HCT116 (cell line): ENCODE measurements around the gene PDILT. TPM values are rescaled to one million over a fixed set of nuclear protein-coding genes. Genes with fewer than 3 reads are reported as not detected.

ENCODE experiments used
- ATAC-seq: fragments of 200-7000 bp; cut with Tn5 transposase; 2 replicates; pipeline ENCODE4 v1.9.1; 2020; ENCODE audit warnings: mild to moderate bottlenecking, moderate library complexity
- BruUV-seq: library from RNA; stranded (reverse); fragments of 400-500 nt; replicated peaks from 2 replicates; lab custom pipeline; 2021; lab: Mats Ljungman, UMichigan
- CTCF ChIA-PET: fragments of 300-600 bp; sonication (Branson Sonifier 250); formaldehyde crosslinking; loops from one replicate; lab custom pipeline; 2021; ENCODE audit warnings: antibody characterized with exemption; lab: Charles Lee
- POLR2A ChIA-PET: fragments of 300-600, 350-600 bp; sonication (Branson Sonifier 250); formaldehyde crosslinking; loops from one replicate; lab custom pipeline; 2021; ENCODE audit warnings: antibody characterized with exemption; lab: Charles Lee
- RAD21 ChIA-PET, 2 experiments: fragments of 300-600 bp; sonication (Branson Sonifier 250); formaldehyde crosslinking; loops; one replicate each; lab custom pipeline; 2023; ENCODE audit warnings: low total read pairs in 2 of 2; ENCODE audit not compliant: uncharacterized antibody in 2 of 2, unreplicated experiment in 2 of 2, low non-redundant PET in 1 of 2; lab: Charles Lee
- DNase-seq: peaks from one replicate; pipeline ENCODE4 v3.0.0-alpha.2; 2010; ENCODE audit warnings: low read depth, low spot score
- H2AFZ ChIP-seq: fragments of 200-600 bp; shearing (Covaris generic), sonication (generic); 2 replicates; pipeline ENCODE4 v1.6.1; 2017; ENCODE audit warnings: low read depth, mixed run types, mixed read lengths, antibody characterized with exemption, low read length; ENCODE audit not compliant: poor library complexity, severe bottlenecking
- H3K27ac ChIP-seq: 2 replicates; pipeline ENCODE4 v1.5.1; 2012; ENCODE audit warnings: low read depth, low read length
- H3K27me3 ChIP-seq: fragments of 200-600 bp; sonication (generic); 2 replicates; pipeline ENCODE4 v1.6.1; 2016; ENCODE audit warnings: mixed run types, low read length, mixed read lengths; ENCODE audit not compliant: insufficient read depth
- H3K36me3 ChIP-seq, 2 experiments: fragments of 200-500 bp in 1 of 2; fragments of 200-600 bp in 1 of 2; sonication (Bioruptor generic) in 1 of 2; sonication (generic) in 1 of 2; 2 replicates each; pipeline versions ENCODE4 v1.5.1 to v1.6.1; 2014 to 2016; ENCODE audit warnings: low read length in 2 of 2, inconsistent platforms in 1 of 2, mixed read lengths in 1 of 2, mixed run types in 1 of 2; ENCODE audit not compliant: insufficient read depth in 2 of 2, control insufficient read depth in 1 of 2
- H3K4me1 ChIP-seq, 2 experiments: fragments of 200-600 bp in 1 of 2; sonication (generic) in 1 of 2; 2 replicates each; pipeline versions ENCODE4 v1.5.1 to v1.6.1; 2012 to 2017; ENCODE audit warnings: low read length in 2 of 2, inconsistent platforms in 1 of 2, mild to moderate bottlenecking in 1 of 2, mixed read lengths in 1 of 2, mixed run types in 1 of 2, moderate library complexity in 1 of 2; ENCODE audit not compliant: insufficient read depth in 2 of 2, control insufficient read depth in 1 of 2
- H3K4me2 ChIP-seq: fragments of 200-600 bp; sonication (generic); 2 replicates; pipeline ENCODE4 v1.6.1; 2017; ENCODE audit warnings: mixed run types, low read length, mixed read lengths
- H3K4me3 ChIP-seq, 2 experiments: fragments of 200-600 bp in 1 of 2; sonication (generic) in 1 of 2; replicated peaks in 1 of 2; 2 replicates each; pipeline ENCODE4 v1.5.1; 2011 to 2016; ENCODE audit warnings: low read length in 2 of 2, control low read depth in 1 of 2, low read depth in 1 of 2, mild to moderate bottlenecking in 1 of 2, mixed read lengths in 1 of 2, mixed run types in 1 of 2
- H3K79me2 ChIP-seq: fragments of 200-600 bp; sonication (generic); 2 replicates; pipeline ENCODE4 v1.6.1; 2017; ENCODE audit warnings: mild to moderate bottlenecking, mixed run types, low read length, moderate library complexity, mixed read lengths; ENCODE audit not compliant: insufficient read depth
- H3K9ac ChIP-seq: fragments of 200-600 bp; sonication (generic); 2 replicates; pipeline ENCODE4 v1.6.1; 2016; ENCODE audit warnings: low read length, mixed read lengths
- H3K9me2 ChIP-seq: fragments of 200-600 bp; sonication (generic), shearing (Covaris generic); 2 replicates; pipeline ENCODE4 v1.6.1; 2017; ENCODE audit warnings: mixed run types, mild to moderate bottlenecking, moderate library complexity; ENCODE audit not compliant: insufficient read depth
- H3K9me3 ChIP-seq, 2 experiments: fragments of 200-500 bp in 1 of 2; fragments of 200-600 bp in 1 of 2; sonication (Bioruptor generic) in 1 of 2; sonication (generic) in 1 of 2; 2 replicates each; pipeline ENCODE4 v1.6.1; 2014 to 2017; ENCODE audit warnings: low read length in 2 of 2, mixed read lengths in 2 of 2, inconsistent platforms in 1 of 2, low read depth in 1 of 2, mild to moderate bottlenecking in 1 of 2, mixed run types in 1 of 2, moderate library complexity in 1 of 2; ENCODE audit not compliant: control insufficient read depth in 1 of 2, insufficient read depth in 1 of 2
- H4K20me1 ChIP-seq: fragments of 200-600 bp; sonication (generic), shearing (Covaris generic); 2 replicates; pipeline ENCODE4 v1.6.1; 2017; ENCODE audit warnings: mixed run types, mild to moderate bottlenecking, moderate library complexity; ENCODE audit not compliant: insufficient read depth
- CBX3 ChIP-seq: IDR thresholded peaks from 2 replicates; pipeline ENCODE4 v1.6.1; 2012; ENCODE audit warnings: low read depth
- CEBPB ChIP-seq: IDR thresholded peaks from 2 replicates; pipeline ENCODE4 v1.6.1; 2012; ENCODE audit warnings: low read depth
- EGR1 ChIP-seq: IDR thresholded peaks from 2 replicates; pipeline ENCODE4 v1.6.1; 2012; ENCODE audit warnings: low read depth
- EZH2 ChIP-seq: fragments of 200-600 bp; sonication (generic); IDR thresholded peaks from 2 replicates; pipeline ENCODE4 v1.6.1; 2017; ENCODE audit warnings: antibody characterized with exemption, mixed run types
- EZH2phosphoT487 ChIP-seq: fragments of 200-600 bp; IDR thresholded peaks from 2 replicates; pipeline ENCODE4 v1.6.1; 2018; ENCODE audit warnings: antibody characterized with exemption, borderline replicate concordance
- FOSL1 ChIP-seq: IDR thresholded peaks from 2 replicates; pipeline ENCODE4 v1.6.1; 2012; ENCODE audit warnings: low read depth
- JUND ChIP-seq: IDR thresholded peaks from 2 replicates; pipeline ENCODE4 v1.6.1; 2012
- POLR2A ChIP-seq: IDR thresholded peaks from 2 replicates; pipeline ENCODE4 v1.7.0; 2011; ENCODE audit warnings: borderline replicate concordance; ENCODE audit not compliant: insufficient read depth, insufficient read length; ENCODE audit errors: extremely low read depth
- RAD21 ChIP-seq: IDR thresholded peaks from 2 replicates; pipeline ENCODE4 v1.6.1; 2012; ENCODE audit warnings: low read depth, mild to moderate bottlenecking
- SIN3A ChIP-seq: IDR thresholded peaks from 2 replicates; pipeline ENCODE4 v1.6.1; 2012; ENCODE audit warnings: low read depth
- SP1 ChIP-seq: IDR thresholded peaks from 2 replicates; pipeline ENCODE4 v1.6.1; 2012; ENCODE audit warnings: low read depth
- SRF ChIP-seq: IDR thresholded peaks from 2 replicates; pipeline ENCODE4 v1.6.1; 2012; ENCODE audit warnings: low read depth
- TCF7L2 ChIP-seq: IDR thresholded peaks from 2 replicates; pipeline ENCODE4 v1.7.0; 2011; ENCODE audit warnings: borderline replicate concordance, inconsistent platforms; ENCODE audit not compliant: insufficient read depth, insufficient read length; ENCODE audit errors: extremely low read depth
- ZFX ChIP-seq: fragments of 450-650 bp; IDR thresholded peaks from 2 replicates; pipeline ENCODE4 v1.6.1; 2017
- ZNF274 ChIP-seq: fragments of 200-500 bp; sonication (Bioruptor generic); IDR thresholded peaks from 2 replicates; pipeline ENCODE4 v1.6.1; 2014; ENCODE audit warnings: mild to moderate bottlenecking, low read depth, low read length, inconsistent platforms
- intact Hi-C: fragments of 100-400 bp; cut with micrococcal nuclease; formaldehyde crosslinking; loops from 2 replicates; pipeline ENCODE4 v1.10.0; 2022
- total RNA-seq: library from RNA; stranded (reverse); gene quantifications from one replicate; pipeline ENCODE4 v1.2.1, GENCODE V29; 2021; ENCODE audit not compliant: unreplicated experiment
- TF ChIP-seq, protein P1 (sequence below): IDR thresholded peaks from 2 replicates; pipeline ENCODE4 v1.6.1; 2011; ENCODE audit warnings: mild to moderate bottlenecking, low read length, moderate library complexity; ENCODE audit not compliant: insufficient replicate concordance; ENCODE audit errors: extremely low read depth
- TF ChIP-seq, protein P2 (sequence below): IDR thresholded peaks from 2 replicates; pipeline ENCODE4 v1.6.1; 2012
- TF ChIP-seq, protein P3 (sequence below), 3 experiments: fragments of 200-600 bp in 1 of 3; sonication (generic) in 1 of 3; IDR thresholded peaks in 2 of 3; conservative IDR thresholded peaks in 1 of 3; 2 replicates each; pipeline ENCODE4 v1.5.1; 2012 to 2017; ENCODE audit warnings: low read depth in 2 of 3, low read length in 2 of 3, antibody characterized with exemption in 1 of 3, borderline replicate concordance in 1 of 3, control low read depth in 1 of 3, mild to moderate bottlenecking in 1 of 3, mixed read lengths in 1 of 3, mixed run types in 1 of 3, moderate library complexity in 1 of 3; ENCODE audit not compliant: insufficient read depth in 1 of 3
- TF ChIP-seq, protein P4 (sequence below): IDR thresholded peaks from 2 replicates; pipeline ENCODE4 v1.6.1; 2012

The PDILT gene
- total RNA-seq, 1 experiment from 2014 or later, result not detected

DNA sequence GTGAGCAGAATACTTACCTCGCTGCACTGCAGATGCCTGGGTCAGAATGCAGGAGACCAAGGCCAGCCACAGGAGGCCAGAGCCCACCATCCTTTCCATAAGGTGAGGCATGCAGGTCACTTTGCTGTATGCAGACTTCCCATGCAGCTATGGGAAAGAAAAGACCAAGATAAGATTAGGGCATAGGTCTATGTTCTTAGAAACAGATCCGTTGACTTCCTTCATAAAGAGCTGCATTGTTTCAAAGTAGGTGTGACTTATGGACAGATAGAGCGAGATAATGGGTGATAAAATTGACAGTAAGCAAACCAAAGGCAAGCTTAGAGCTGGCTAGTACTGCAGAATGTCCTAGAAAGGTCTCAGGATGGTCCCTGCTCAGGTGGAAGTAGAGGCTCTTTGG lies 78.2 kb downstream of the PDILT start (continued):
- TF ChIP-seq, protein P1, sequence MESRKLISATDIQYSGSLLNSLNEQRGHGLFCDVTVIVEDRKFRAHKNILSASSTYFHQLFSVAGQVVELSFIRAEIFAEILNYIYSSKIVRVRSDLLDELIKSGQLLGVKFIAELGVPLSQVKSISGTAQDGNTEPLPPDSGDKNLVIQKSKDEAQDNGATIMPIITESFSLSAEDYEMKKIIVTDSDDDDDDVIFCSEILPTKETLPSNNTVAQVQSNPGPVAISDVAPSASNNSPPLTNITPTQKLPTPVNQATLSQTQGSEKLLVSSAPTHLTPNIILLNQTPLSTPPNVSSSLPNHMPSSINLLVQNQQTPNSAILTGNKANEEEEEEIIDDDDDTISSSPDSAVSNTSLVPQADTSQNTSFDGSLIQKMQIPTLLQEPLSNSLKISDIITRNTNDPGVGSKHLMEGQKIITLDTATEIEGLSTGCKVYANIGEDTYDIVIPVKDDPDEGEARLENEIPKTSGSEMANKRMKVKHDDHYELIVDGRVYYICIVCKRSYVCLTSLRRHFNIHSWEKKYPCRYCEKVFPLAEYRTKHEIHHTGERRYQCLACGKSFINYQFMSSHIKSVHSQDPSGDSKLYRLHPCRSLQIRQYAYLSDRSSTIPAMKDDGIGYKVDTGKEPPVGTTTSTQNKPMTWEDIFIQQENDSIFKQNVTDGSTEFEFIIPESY, result no peak
- TF ChIP-seq SIN3A, result no peak
- TF ChIP-seq CEBPB, result no peak
- no peak for TF ChIP-seq EZH2phosphoT487
- TF ChIP-seq CBX3, result no peak
- no peak for TF ChIP-seq EGR1
- TF ChIP-seq SRF, result no peak
- TF ChIP-seq, protein P2, sequence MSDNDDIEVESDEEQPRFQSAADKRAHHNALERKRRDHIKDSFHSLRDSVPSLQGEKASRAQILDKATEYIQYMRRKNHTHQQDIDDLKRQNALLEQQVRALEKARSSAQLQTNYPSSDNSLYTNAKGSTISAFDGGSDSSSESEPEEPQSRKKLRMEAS, result no peak

DNA sequence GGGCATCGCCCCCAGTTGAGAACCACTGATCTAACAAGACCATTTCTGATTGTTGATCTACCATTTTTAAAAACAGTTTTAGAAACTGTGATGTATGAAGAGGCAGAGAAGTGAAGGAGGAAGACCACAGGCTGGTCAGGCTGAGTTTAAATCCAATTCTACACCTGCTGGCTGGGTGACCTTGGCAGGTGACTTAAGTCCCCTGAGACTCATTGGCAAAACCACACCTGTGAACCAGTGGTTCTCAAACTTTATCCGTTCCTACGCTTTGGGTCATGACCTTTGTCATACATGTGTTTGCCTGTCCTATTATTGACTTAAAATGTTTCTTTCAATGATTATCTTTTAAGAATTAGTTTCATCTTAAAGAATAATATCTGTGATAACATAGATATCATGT lies 79.5 kb downstream of the PDILT start:
- H4K20me1 ChIP-seq, result no peaks in the 10 kb centered on the region
- BruUV-seq, result no TSS peak
- H3K27me3 ChIP-seq, result peaks cover 24% of the 10 kb centered on the region
- DNase-seq, result no peak
- H3K4me2 ChIP-seq, result no peak overlapping the region
- POLR2A ChIA-PET, result no interaction called here
- intact Hi-C loops, result no loop called here
- H3K9ac ChIP-seq, result no peak overlapping the region
- H3K9me2 ChIP-seq, result no peaks in the 10 kb centered on the region
- no peaks in the 10 kb centered on the region for H3K4me1 ChIP-seq
- CTCF ChIA-PET, result no interaction called here
- no peaks in the 10 kb centered on the region for H3K36me3 ChIP-seq
- RAD21 ChIA-PET, result no interaction called here
- TF ChIP-seq, protein P3, sequence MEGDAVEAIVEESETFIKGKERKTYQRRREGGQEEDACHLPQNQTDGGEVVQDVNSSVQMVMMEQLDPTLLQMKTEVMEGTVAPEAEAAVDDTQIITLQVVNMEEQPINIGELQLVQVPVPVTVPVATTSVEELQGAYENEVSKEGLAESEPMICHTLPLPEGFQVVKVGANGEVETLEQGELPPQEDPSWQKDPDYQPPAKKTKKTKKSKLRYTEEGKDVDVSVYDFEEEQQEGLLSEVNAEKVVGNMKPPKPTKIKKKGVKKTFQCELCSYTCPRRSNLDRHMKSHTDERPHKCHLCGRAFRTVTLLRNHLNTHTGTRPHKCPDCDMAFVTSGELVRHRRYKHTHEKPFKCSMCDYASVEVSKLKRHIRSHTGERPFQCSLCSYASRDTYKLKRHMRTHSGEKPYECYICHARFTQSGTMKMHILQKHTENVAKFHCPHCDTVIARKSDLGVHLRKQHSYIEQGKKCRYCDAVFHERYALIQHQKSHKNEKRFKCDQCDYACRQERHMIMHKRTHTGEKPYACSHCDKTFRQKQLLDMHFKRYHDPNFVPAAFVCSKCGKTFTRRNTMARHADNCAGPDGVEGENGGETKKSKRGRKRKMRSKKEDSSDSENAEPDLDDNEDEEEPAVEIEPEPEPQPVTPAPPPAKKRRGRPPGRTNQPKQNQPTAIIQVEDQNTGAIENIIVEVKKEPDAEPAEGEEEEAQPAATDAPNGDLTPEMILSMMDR (IDR thresholded peaks at IDR 0.05 in 2 of 3, conservative IDR thresholded peaks at IDR 0.05 in 1 of 3; ENCODE audit: borderline replicate concordance in 1 of 3, insufficient read depth in 1 of 3, low read depth in 2 of 3, low read length in 2 of 3), result no peak
- TF ChIP-seq FOSL1 (no peak), EGR1 (no peak), POLR2A (no peak), SP1 (no peak), EZH2phosphoT487 (no peak), TCF7L2 (no peak), SIN3A (no peak), RAD21 (no peak), ZFX (no peak), ZNF274 (no peak), EZH2 (no peak), JUND (no peak)
- TF ChIP-seq, protein P4, sequence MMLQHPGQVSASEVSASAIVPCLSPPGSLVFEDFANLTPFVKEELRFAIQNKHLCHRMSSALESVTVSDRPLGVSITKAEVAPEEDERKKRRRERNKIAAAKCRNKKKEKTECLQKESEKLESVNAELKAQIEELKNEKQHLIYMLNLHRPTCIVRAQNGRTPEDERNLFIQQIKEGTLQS, result no peak
- TF ChIP-seq, protein P2, result no peak
- H3K27ac ChIP-seq, result no peak overlapping the region
- no peak overlapping the region for H3K4me3 ChIP-seq
- H3K79me2 ChIP-seq, result no peaks in the 10 kb centered on the region
- ATAC-seq, result no peak
- no peaks in the 10 kb centered on the region for H3K9me3 ChIP-seq
- no peak overlapping the region for H2AFZ ChIP-seq
